HepG2 (cell line): Measurements from ENCODE around the gene RERE. TPM values are rescaled to one million over a fixed set of nuclear protein-coding genes. Genes with fewer than 3 reads are reported as not detected.

Experiments used
- GZF1 ChIP-seq: sonication (generic); formaldehyde crosslinking; IDR thresholded peaks from 2 replicates; pipeline ENCODE4 v1.5.1; 2020; ENCODE audit warnings: mild to moderate bottlenecking, missing genetic modification reagents
- IRF2 ChIP-seq: IDR thresholded peaks from 2 replicates; pipeline ENCODE4 v1.6.1; 2018; ENCODE audit warnings: missing genetic modification reagents, missing compliant biosample characterization
- KAT7 ChIP-seq: IDR thresholded peaks from 2 replicates; pipeline ENCODE4 v1.6.1; 2018; ENCODE audit warnings: borderline replicate concordance, missing compliant biosample characterization
- KIAA2018 ChIP-seq: sonication (generic); formaldehyde crosslinking; IDR thresholded peaks from 2 replicates; pipeline ENCODE4 v1.5.0; 2020; ENCODE audit warnings: mild to moderate bottlenecking, missing genetic modification reagents, borderline replicate concordance
- LCORL ChIP-seq, 2 experiments: fragments of 450-650 bp in 1 of 2; sonication (generic) in 1 of 2; formaldehyde crosslinking in 1 of 2; IDR thresholded peaks; 2 replicates each; pipeline versions ENCODE4 v1.5.0 to v1.6.1; 2017 to 2020; ENCODE audit warnings: antibody characterized with exemption in 1 of 2, missing genetic modification reagents in 1 of 2
- MEIS1 ChIP-seq: sonication (generic); formaldehyde crosslinking; IDR thresholded peaks from 2 replicates; pipeline ENCODE4 v1.9.0; 2021; ENCODE audit warnings: mild to moderate bottlenecking, missing genetic modification reagents, moderate library complexity, borderline replicate concordance
- NCOA1 ChIP-seq: sonication (generic); formaldehyde crosslinking; IDR thresholded peaks from 2 replicates; pipeline ENCODE4 v1.9.0; 2021; ENCODE audit warnings: missing genetic modification reagents
- PTBP1 ChIP-seq: fragments of 200-400 bp; formaldehyde crosslinking; IDR thresholded peaks from 2 replicates; pipeline ENCODE4 v1.6.1; 2018; ENCODE audit warnings: low read length, low read depth; ENCODE audit not compliant: poor library complexity, severe bottlenecking
- SCMH1 ChIP-seq: sonication (generic); formaldehyde crosslinking; IDR thresholded peaks from 2 replicates; pipeline ENCODE4 v1.9.0; 2021; ENCODE audit warnings: missing genetic modification reagents, mild to moderate bottlenecking, borderline replicate concordance
- SMAD1 ChIP-seq: sonication (generic); formaldehyde crosslinking; IDR thresholded peaks from 2 replicates; pipeline ENCODE4 v1.4.0; 2020; ENCODE audit warnings: missing genetic modification reagents, low read depth, mild to moderate bottlenecking, borderline replicate concordance
- SPEN ChIP-seq: sonication (generic); formaldehyde crosslinking; IDR thresholded peaks from 2 replicates; pipeline ENCODE4 v1.5.1; 2020; ENCODE audit warnings: low read depth, mild to moderate bottlenecking, missing genetic modification reagents
- TFAP4 ChIP-seq: sonication (generic); IDR thresholded peaks from 2 replicates; pipeline ENCODE4 v1.6.1; 2016; ENCODE audit warnings: low read depth, borderline replicate concordance
- ZBTB25 ChIP-seq: IDR thresholded peaks from 2 replicates; pipeline ENCODE4 v1.6.1; 2018; ENCODE audit warnings: missing genetic modification reagents
- ZNF234 ChIP-seq: sonication (generic); formaldehyde crosslinking; conservative IDR thresholded peaks from 2 replicates; pipeline ENCODE4 v1.5.1; 2020; ENCODE audit warnings: mild to moderate bottlenecking, missing genetic modification reagents
- ZSCAN5A ChIP-seq: sonication (generic); formaldehyde crosslinking; IDR thresholded peaks from 2 replicates; pipeline ENCODE4 v1.8.0; 2022; ENCODE audit warnings: mild to moderate bottlenecking, missing genetic modification reagents, borderline replicate concordance
- polyA plus RNA-seq, 8 experiments: library from polyadenylated mRNA; depleted of rRNA in 3 of 8; stranded (reverse) in 7 of 8; unstranded in 1 of 8; fragments of >200 nt; fragmentation: Illumina TruSeq in 4 of 8; extraction: Trizol in 4 of 8; gene quantifications; 2 replicates each; pipeline versions ENCODE4 v1.2.1 to v1.2.3, GENCODE V29; 2011 to 2016; ENCODE audit warnings: low read depth in 4 of 8, missing spikeins in 1 of 8, mixed read lengths in 1 of 8; ENCODE audit not compliant: insufficient read depth in 1 of 8
- total RNA-seq, 5 experiments: library from RNA; depleted of rRNA; stranded (reverse); fragments of >200 nt; fragmentation: Illumina TruSeq; extraction: Trizol; gene quantifications; 2 replicates each; pipeline ENCODE4 v1.2.3, GENCODE V29; 2016; ENCODE audit warnings: low read depth in 1 of 5

The RERE gene
- total and polyA plus RNA-seq, 2 of the 13 experiments (the other 11 are each of a cell fraction or from before 2014, with no cell fraction given): 18.3 to 21.9 TPM

GRCh38 chr1:8817412-8818324 lies at the start of gene RERE (continued):
- no peak for TF ChIP-seq KIAA2018 (CRISPR knock-in tag)
- no peak for TF ChIP-seq NCOA1 (CRISPR knock-in tag)
- no peak for TF ChIP-seq SMAD1
- TF ChIP-seq ZNF234 (CRISPR knock-in tag): no peak
- peak; percentile 70 for TF ChIP-seq SPEN (CRISPR knock-in tag)
- TF ChIP-seq TFAP4: no peak
- TF ChIP-seq SCMH1 (CRISPR knock-in tag): no peak
- TF ChIP-seq KAT7 (CRISPR knock-in tag): 0 out of 2 replicates have a peak, but pooled peaks have one; percentile 82
- TF ChIP-seq PTBP1: peak; percentile 89
- TF ChIP-seq ZSCAN5A: no peak
- peak; percentile 20; the same call in 1 of the 2 replicates for TF ChIP-seq IRF2 (CRISPR knock-in tag)
- no peak for TF ChIP-seq ZBTB25 (CRISPR knock-in tag)
- TF ChIP-seq LCORL (IDR thresholded peaks at IDR 0.05): no peak
- TF ChIP-seq LCORL (CRISPR knock-in tag; IDR thresholded peaks at IDR 0.05): no peak
- no peak for TF ChIP-seq GZF1
- TF ChIP-seq MEIS1 (CRISPR knock-in tag): no peak
